Choroid plexus epithelial cell (primary cell): ENCODE results near the gene ZSWIM6.

Experiments
- DNase-seq: peaks from one replicate; pipeline ENCODE4 v3.0.0-alpha.2; 2010; ENCODE audit warnings: low read depth
- H3K4me3 ChIP-seq: 2 replicates; pipeline ENCODE4 v1.5.1; 2011; ENCODE audit warnings: low read depth, mild to moderate bottlenecking, control low read depth, low read length, moderate library complexity
- CTCF ChIP-seq: conservative IDR thresholded peaks from 2 replicates; pipeline ENCODE4 v1.5.1; 2011; ENCODE audit warnings: low read depth, mild to moderate bottlenecking, control low read depth, inconsistent platforms, low read length, moderate library complexity

The ZSWIM6 gene

GRCh38 chr5:61586096-61587084, 254.3 kb downstream of the ZSWIM6 start:
- no peak for TF ChIP-seq CTCF
- peak; percentile 23 for DNase-seq
- no peak overlapping the region for H3K4me3 ChIP-seq

- no peak for TF ChIP-seq CTCF
- peak; percentile 40 for DNase-seq
- H3K4me3 ChIP-seq, result no peak overlapping the region
These were observed 255.1 kb downstream of the ZSWIM6 start for GRCh38 chr5:61587125-61587524.

- TF ChIP-seq CTCF, result no peak
- no peak overlapping the region for H3K4me3 ChIP-seq
- no peak for DNase-seq
These were observed 256.2 kb downstream of the ZSWIM6 start for GRCh38 chr5:61588216-61588615.

GRCh38 chr5:61589946-61590345, 257.9 kb downstream of the ZSWIM6 start:
- no peak for TF ChIP-seq CTCF
- no peak for DNase-seq

GRCh38 chr5:61590473-61590872, 258.4 kb downstream of the ZSWIM6 start:
- no peak for DNase-seq
- no peak for TF ChIP-seq CTCF
- no peak overlapping the region for H3K4me3 ChIP-seq

More at GRCh38 chr5:61589946-61590345, 257.9 kb downstream of the ZSWIM6 start:
- H3K4me3 ChIP-seq, result no peak overlapping the region

GRCh38 chr5:61591859-61592258, 259.8 kb downstream of the ZSWIM6 start:
- H3K4me3 ChIP-seq, result no peak overlapping the region
- DNase-seq, result no peak
- no peak for TF ChIP-seq CTCF

- TF ChIP-seq CTCF, result no peak
- H3K4me3 ChIP-seq, result no peak overlapping the region
- no peak for DNase-seq
These were observed 263.4 kb downstream of the ZSWIM6 start for GRCh38 chr5:61595426-61595825.
